ENCODE measurements around the gene WWTR1. TPM values are rescaled to one million over a fixed set of nuclear protein-coding genes. Genes with fewer than 3 reads are reported as not detected.

Gene WWTR1
- total RNA-seq, 1 experiment from 2014 or later, result 3.2 TPM

- no peak for DNase-seq (ENCODE audit: low spot score)
These were observed 64.2 kb downstream of the WWTR1 start for GRCh38 chr3:149593418-149594160.

DNA sequence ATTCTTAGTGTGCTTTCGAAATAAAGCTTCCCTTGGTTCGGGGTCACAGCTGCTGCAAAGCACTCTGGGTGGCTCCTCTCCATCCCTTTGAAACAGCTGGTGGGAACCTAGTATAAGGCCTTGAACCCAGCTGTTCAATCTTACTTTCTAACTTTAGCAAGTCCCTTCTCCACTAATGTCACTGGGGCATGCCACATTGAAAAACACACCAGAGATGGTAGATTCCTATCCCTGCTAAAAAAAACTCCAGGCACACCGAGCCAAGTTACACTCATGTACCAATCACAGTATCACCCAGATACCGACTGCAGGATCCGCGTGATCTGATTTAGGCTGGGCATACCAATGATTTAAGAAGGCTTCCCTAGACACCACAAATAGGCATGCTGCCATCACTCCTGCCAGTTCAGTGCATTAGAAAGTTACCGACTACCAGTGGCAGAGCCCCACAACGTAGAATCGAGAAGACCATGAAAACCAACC is 65.0 kb downstream of the WWTR1 start:
- no peak for DNase-seq (ENCODE audit: low spot score)

- no peak for DNase-seq (ENCODE audit: low spot score)
These were observed 67.0 kb downstream of the WWTR1 start for GRCh38 chr3:149590691-149591441.

GRCh38 chr3:149589332-149589731 is 68.5 kb downstream of the WWTR1 start:
- DNase-seq (ENCODE audit: low spot score), result no peak

DNA sequence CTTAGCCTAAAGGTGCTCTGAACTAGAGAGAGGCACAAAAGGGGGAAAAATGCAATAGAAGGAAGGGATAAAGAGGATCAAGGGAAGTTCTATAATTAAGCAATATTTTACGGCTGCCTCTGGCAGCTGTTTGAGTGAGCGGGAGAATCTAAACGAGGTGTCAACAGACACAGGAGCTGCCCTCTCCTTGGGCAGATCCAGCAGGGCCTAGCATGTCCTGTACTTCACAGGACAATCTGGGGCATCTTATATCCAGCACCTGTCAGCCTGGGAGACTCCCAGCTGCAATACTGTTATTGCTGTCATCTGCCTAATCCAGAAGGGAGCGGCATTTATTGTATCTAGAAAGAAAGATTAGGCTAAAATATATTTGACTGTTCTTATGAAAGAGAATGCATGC is 68.9 kb downstream of the WWTR1 start:
- no peak for DNase-seq (ENCODE audit: low spot score)

- DNase-seq (ENCODE audit: low spot score), result peak; percentile 35
These were observed 70.4 kb downstream of the WWTR1 start for GRCh38 chr3:149587383-149587782.

- DNase-seq (ENCODE audit: low spot score), result peak; percentile 48
These were observed 71.0 kb downstream of the WWTR1 start for GRCh38 chr3:149586871-149587270.

- DNase-seq (ENCODE audit: low spot score), result no peak
These were observed 72.5 kb downstream of the WWTR1 start for GRCh38 chr3:149585401-149585726.

- no peak for DNase-seq (ENCODE audit: low spot score)
These were observed 73.7 kb downstream of the WWTR1 start for GRCh38 chr3:149583921-149584635.

GRCh38 chr3:149582395-149582794 is 75.4 kb downstream of the WWTR1 start:
- no peak for DNase-seq (ENCODE audit: low spot score)

DNA sequence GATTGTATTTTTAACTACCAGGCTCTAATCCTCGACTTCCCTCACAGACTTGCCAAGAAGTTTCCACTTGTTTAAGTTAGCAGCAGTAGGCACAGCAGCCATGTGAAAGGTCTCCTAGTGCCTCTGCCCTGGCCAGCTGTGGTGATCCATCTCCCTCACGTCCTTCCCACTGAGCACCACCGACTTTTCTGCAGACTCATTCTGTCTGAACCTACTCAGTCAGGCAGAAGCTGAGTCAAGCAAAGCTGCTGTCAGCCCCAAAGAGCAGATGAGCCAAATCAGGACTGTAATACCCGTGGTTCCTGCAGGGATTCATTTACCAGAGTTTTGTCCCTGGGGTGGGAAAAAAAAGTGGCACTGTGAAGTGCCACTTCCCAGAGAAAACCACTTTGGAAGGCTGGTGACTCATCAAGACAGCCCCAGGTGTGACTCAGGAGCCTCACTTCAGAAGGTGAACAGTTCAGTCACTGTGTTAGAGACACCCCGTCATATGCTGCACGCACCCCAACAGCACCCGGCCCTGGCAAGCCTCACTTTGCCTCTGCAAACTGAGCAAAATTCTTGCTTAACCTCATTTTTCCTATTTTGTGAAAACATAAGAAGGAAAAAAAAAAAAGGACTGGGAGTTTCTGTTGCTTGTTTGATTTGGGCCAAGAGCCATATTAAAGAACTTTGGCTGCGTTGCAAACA is 76.0 kb downstream of the WWTR1 start:
- DNase-seq (ENCODE audit: low spot score), result peak; percentile 94

GRCh38 chr3:149581248-149581647 is 76.6 kb downstream of the WWTR1 start:
- no peak for DNase-seq (ENCODE audit: low spot score)

- no peak for DNase-seq (ENCODE audit: low spot score)
These were observed 77.8 kb downstream of the WWTR1 start for GRCh38 chr3:149579838-149580542.

- no peak for DNase-seq (ENCODE audit: low spot score)
These were observed 78.7 kb downstream of the WWTR1 start for GRCh38 chr3:149579161-149579560.

DNA sequence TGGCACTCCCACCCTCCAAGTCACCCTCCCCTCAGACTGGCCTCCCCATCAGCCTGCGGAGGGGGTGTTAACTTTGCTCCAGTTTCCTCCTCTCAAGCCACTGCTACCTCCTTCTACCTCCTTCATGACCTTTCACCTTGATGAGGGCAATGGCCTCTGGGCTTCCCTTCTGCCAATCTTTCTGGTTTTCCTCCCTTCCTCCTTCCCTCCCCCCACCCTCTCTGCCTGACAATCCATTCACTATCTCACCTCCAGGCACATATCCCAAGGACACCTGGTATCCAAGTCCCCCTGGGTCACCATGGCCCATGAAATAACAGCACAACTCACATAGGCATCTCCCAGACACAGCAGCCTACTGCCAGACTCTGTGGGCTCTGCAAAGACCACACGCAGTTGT is 80.0 kb downstream of the WWTR1 start:
- no peak for DNase-seq (ENCODE audit: low spot score)

DNA sequence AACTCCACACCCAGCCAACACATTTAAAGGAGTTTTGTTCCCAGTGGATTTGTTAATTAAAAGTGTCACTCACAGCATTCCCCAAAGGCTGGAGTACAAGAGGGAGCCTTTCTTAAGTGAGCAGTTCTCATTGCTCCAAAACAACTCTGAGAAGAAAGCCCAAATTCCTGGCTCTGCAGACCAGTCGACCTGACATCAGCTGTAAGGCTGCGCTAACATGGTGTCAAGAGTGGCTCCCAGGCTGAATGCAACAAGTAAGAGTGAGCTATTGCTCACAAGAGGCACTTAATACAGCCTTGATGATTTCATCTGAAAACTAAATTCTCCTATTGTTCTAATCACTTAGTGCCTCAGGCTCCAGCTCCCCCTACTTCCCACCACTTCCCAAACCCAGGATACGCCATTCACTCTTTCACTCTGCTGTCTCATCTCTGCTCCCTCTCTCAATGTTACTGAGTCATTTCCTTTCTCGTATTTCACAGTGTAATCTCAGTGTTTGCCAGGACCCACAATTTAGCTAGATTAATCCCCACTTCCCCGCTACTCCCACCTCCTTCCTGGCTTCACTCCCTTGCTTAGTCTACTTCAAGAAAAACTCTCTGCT is 81.8 kb downstream of the WWTR1 start:
- DNase-seq (ENCODE audit: low spot score), result no peak

- DNase-seq (ENCODE audit: low spot score), result no peak
These were observed 82.4 kb downstream of the WWTR1 start for GRCh38 chr3:149575213-149575960.

DNA sequence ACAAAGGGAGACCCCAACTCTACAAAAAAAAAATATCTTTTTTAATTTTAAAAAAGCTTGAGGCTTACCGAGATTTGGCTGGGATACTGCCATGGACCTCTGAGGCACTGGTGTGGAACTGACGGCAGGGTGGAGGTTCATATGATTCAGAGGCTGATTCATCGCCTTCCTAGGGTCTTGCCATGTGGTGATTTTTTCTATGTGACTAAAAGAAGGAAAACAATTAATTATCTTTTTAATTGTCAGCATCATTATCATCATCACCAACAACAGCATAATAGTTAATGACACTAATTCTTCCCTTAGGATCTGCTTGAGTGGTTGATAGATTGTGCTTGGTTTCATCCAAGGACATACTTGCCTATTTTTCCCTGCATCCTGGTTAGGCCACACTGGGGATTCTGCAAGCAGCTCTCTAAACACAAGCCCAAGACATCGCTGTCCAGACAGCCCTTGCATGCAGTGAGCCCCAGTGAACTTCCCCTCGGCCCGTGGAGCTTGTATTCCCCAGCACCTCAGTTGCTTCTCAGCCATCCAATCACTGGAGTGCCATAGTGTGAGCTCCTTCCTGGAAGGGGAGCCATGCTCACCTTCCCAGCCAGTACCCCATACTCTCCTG is 84.9 kb downstream of the WWTR1 start:
- no peak for DNase-seq (ENCODE audit: low spot score)

DNA sequence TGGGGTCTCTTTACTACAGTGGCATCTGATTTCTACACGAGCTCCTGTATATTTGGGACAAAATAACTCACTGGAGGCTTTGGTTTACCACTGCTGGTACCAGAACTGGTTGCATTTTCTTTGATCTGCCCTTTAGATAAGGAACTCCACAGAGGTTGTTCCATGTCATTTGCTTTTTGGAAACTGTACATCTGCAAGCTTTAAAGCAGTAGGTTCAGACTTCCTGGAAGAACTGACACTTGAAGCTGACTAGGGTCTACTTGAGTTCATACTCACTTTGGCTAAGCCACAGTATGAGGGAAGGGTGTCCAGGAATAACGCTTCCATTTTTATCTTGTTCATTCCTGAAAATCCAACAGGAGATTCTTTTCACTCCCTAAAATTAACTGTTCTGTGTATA is 86.4 kb downstream of the WWTR1 start:
- no peak for DNase-seq (ENCODE audit: low spot score)

DNA sequence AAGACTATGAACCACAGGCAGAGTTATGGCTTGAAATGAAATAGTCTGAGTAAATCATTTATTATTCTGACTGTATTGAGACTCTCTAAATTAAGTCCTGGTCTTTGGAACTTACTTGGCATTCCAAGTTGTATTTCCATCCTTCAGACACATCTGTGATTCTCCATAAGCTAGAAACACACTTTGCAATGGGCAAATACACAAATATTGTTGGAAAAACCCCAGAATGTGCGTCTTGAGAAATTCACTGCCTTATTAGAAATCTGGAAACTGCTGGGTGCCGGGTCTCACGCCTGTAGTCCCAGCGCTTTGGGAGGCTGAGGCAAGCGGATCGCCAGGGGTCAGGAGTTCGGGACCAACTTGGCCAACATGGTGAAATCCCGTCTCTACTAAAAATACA is 87.8 kb downstream of the WWTR1 start:
- DNase-seq (ENCODE audit: low spot score), result no peak
